Esophagus muscularis mucosa (tissue), 4 donors: ENCODE results near the gene TEX35. TPM values are rescaled to one million over a fixed set of nuclear protein-coding genes. Genes with fewer than 3 reads are reported as not detected.

Experiments used
- DNase-seq: peaks from one replicate; pipeline ENCODE4 v3.0.0-alpha.2; 2017; ENCODE audit errors: extremely low spot score
- H3K27ac ChIP-seq, 4 donors: fragments of 200-600 bp; sonication (generic); replicated peaks in 1 of 4; 1 replicate in 3 of 4; 2 replicates in 1 of 4; pipeline ENCODE4 v1.5.1; 2016 to 2019; ENCODE audit warnings: mild to moderate bottlenecking in 1 of 4
- H3K27me3 ChIP-seq, 4 donors: fragments of 200-600 bp; sonication (generic); one replicate each; pipeline versions ENCODE4 v1.5.1 to v1.6.0; 2016 to 2019
- H3K36me3 ChIP-seq, 4 donors: fragments of 200-600 bp; sonication (generic); one replicate each; pipeline ENCODE4 v1.5.1; 2016 to 2019
- H3K4me1 ChIP-seq, 4 donors: fragments of 200-600 bp; sonication (generic); one replicate each; pipeline ENCODE4 v1.5.1; 2016 to 2019
- H3K4me3 ChIP-seq, 4 donors: fragments of 200-600 bp; sonication (generic); 1 replicate in 2 of 4; 2 replicates in 2 of 4; pipeline ENCODE4 v1.5.1; 2016 to 2019; ENCODE audit warnings: mild to moderate bottlenecking in 4 of 4, moderate library complexity in 1 of 4
- H3K9me3 ChIP-seq, 4 donors: fragments of 200-600 bp; sonication (generic); 1 replicate in 3 of 4; 2 replicates in 1 of 4; pipeline ENCODE4 v1.5.1; 2016 to 2019
- EP300 ChIP-seq: sonication (generic); formaldehyde crosslinking; IDR thresholded peaks from one replicate; pipeline ENCODE4 v1.6.1; 2017; ENCODE audit warnings: antibody characterized with exemption
- POLR2A ChIP-seq: fragments of 450-650 bp; IDR thresholded peaks from one replicate; pipeline ENCODE4 v1.6.1; 2017; ENCODE audit warnings: antibody characterized with exemption, moderate library complexity, mild to moderate bottlenecking, low read depth
- POLR2AphosphoS5 ChIP-seq, 2 donors: sonication (generic); formaldehyde crosslinking; IDR thresholded peaks; one replicate each; pipeline ENCODE4 v1.6.1; 2017; ENCODE audit warnings: antibody characterized with exemption in 2 of 2
- WGBS: methylation state at CpG from one replicate; pipeline ENCODE4 v1.1.5; 2018; 5-methylcytosine and 5-hydroxymethylcytosine counted together
- intact Hi-C: fragments of 100-400 bp; cut with DNase I; formaldehyde crosslinking; loops from one replicate; pipeline ENCODE4 v1.15.1; 2023
- total RNA-seq, 4 donors: library from RNA; depleted of rRNA; stranded (reverse); fragments of >200 nt; gene quantifications; one replicate each; pipeline versions ENCODE4 v1.1.0 to v1.2.1, GENCODE V29; 2016
- TF ChIP-seq, protein P1 (sequence below), 3 experiments: fragments of 200-600 bp in 2 of 3; fragments of 450-650 bp in 1 of 3; sonication (generic) in 2 of 3; IDR thresholded peaks; one replicate each; pipeline ENCODE4 v1.5.1; 2017 to 2019; ENCODE audit warnings: antibody characterized with exemption in 3 of 3, mild to moderate bottlenecking in 2 of 3, moderate library complexity in 1 of 3

TEX35 gene
- total RNA-seq, 4 donors from 2014 or later, result not detected

DNA sequence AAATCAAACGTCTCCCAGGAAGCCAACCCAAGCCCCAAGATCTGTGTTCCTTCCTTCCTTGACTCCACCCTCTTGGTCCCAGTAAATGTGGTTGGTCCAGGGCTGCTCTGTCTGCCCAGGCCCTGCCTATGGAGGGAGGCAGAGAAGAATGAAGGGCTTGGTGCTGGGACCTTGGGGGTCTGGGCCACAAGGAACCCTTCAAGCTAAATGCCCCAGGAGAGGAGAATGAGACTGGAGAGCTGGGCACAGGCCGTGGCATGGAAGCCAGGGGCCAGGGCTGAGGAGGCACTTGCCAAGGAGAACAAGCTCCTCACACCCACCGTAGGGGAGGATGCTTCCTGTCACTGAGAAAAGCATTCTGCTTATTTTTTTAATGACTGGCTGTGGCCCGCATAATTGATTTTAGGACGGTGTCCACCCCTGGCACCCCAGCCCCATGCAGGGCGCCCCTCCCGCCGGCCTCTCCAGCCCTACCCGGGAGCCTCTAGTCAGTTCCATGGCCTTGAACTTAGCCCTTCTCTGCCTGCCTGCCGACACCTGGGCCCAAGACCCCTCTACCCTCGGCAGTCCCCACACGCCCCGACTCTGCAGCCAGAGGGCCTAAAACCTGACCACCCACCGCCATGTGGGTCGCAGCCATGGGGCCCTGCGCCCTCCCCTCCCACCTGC lies 17.0 kb upstream of the TEX35 start:
- Histone ChIP-seq H3K4me3 (no peak overlapping the region), H3K27me3 (no peaks in the 10 kb centered on the region), H3K27ac (no peak overlapping the region), H3K4me1 (no peaks in the 10 kb centered on the region), H3K9me3 (no peaks in the 10 kb centered on the region), H3K36me3 (no peaks in the 10 kb centered on the region)
- no peak for DNase-seq
- TF ChIP-seq, protein P1, sequence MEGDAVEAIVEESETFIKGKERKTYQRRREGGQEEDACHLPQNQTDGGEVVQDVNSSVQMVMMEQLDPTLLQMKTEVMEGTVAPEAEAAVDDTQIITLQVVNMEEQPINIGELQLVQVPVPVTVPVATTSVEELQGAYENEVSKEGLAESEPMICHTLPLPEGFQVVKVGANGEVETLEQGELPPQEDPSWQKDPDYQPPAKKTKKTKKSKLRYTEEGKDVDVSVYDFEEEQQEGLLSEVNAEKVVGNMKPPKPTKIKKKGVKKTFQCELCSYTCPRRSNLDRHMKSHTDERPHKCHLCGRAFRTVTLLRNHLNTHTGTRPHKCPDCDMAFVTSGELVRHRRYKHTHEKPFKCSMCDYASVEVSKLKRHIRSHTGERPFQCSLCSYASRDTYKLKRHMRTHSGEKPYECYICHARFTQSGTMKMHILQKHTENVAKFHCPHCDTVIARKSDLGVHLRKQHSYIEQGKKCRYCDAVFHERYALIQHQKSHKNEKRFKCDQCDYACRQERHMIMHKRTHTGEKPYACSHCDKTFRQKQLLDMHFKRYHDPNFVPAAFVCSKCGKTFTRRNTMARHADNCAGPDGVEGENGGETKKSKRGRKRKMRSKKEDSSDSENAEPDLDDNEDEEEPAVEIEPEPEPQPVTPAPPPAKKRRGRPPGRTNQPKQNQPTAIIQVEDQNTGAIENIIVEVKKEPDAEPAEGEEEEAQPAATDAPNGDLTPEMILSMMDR (IDR thresholded peaks at IDR 0.05), result no peak
- no peak for TF ChIP-seq POLR2A
- no peak for TF ChIP-seq POLR2AphosphoS5 (IDR thresholded peaks at IDR 0.05)
- no peak for TF ChIP-seq EP300
- WGBS, result 88% methylated on average over 16 of the region's 16 CpGs
- intact Hi-C loops, result no loop called here

DNA sequence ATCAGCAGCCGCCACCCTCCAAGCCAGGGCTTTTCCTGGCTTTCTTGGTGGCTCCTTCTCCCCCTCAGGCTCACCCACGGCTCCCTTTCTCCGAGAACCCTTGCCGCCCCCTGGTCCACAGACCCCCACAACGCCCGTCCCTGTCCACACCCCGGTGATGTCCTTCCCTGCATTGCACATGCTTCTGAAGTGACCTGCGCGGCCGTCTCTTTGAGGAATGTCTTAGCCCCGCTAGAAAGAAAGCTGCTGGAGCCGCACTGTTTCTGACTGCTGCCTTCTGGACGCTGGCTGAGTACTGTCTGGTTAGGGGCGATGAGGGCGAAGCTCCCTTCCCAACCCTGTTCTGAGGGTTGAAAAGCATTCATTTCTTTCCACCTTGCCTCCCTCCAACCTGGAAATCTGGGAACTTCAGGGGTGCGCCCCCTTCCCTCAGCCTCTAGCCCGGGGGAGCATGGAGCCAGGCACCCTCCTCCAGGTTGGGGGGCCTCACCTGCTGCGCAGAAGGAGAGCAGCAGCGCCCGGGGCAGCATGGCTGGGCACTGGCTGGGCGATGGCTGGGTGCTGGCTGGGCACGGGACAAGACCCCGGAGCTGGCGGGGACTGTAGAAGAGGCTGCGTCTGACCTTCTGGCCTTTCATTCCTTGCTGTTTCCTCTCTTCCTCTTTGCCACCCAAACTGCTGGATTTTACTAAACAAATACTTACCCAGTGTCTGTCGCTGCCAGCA lies 16.3 kb upstream of the TEX35 start, which contains the start of gene CLEC20A:
Gene CLEC20A, minus strand, starts transcription at position 555 of the 726 bp plus-strand sequence. Its CDS starts 25 bp downstream, at position 530.
- Histone ChIP-seq H3K27ac (no peak within 1 kb of the TSS), H3K9me3 (no peaks in the 10 kb centered on the region), H3K27me3 (no peaks in the 10 kb centered on the region), H3K4me3 (no peak within 1 kb of the TSS), H3K36me3 (no peaks in the 10 kb centered on the region), H3K4me1 (no peaks in the 10 kb centered on the region)
- DNase-seq, result no peak
- intact Hi-C loops, result no loop called here
- WGBS, result 90% methylated on average over 25 of the region's 26 CpGs
- no peak for TF ChIP-seq EP300
- no peak for TF ChIP-seq POLR2AphosphoS5 (IDR thresholded peaks at IDR 0.05)
- no peak for TF ChIP-seq POLR2A
- TF ChIP-seq, protein P1 (IDR thresholded peaks at IDR 0.05), result no peak

DNA sequence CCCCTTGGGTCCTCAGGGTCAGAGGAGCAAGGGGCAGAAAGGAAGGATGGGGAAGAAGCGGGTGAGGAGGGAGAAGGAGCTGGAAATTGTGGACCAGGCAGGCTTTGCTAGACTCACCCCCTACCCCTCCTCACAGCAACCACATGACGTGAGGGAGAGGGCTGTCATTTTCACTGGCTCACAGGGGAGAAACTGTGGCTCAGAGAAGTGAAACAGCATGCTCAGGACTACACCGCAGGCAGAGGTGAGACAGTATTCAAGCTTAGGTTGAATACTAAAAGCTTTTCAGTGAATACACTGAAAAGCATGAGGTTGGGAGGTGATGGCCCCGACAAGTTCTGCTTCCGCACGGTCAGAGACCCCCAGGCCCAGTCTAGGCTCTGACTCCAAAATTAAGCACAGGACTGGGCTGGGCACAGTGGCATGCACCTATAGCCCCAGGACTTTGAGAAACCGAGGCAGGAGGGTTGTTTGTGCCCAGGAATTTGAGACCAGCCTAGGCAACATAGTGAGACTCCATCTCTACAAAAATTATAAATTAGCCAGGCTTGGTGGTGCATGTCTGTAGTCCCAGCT lies 14.9 kb upstream of the TEX35 start:
- WGBS, result 88% methylated on average over 7 of the region's 7 CpGs
- TF ChIP-seq POLR2AphosphoS5 (IDR thresholded peaks at IDR 0.05) (no peak), POLR2A (no peak), EP300 (no peak)
- TF ChIP-seq, protein P1 (IDR thresholded peaks at IDR 0.05), result no peak
- Histone ChIP-seq H3K9me3 (no peaks in the 10 kb centered on the region), H3K36me3 (no peaks in the 10 kb centered on the region), H3K4me3 (no peak overlapping the region), H3K27ac (no peak overlapping the region), H3K27me3 (no peaks in the 10 kb centered on the region), H3K4me1 (no peaks in the 10 kb centered on the region)
- no peak for DNase-seq
- intact Hi-C loops, result no loop called here

DNA sequence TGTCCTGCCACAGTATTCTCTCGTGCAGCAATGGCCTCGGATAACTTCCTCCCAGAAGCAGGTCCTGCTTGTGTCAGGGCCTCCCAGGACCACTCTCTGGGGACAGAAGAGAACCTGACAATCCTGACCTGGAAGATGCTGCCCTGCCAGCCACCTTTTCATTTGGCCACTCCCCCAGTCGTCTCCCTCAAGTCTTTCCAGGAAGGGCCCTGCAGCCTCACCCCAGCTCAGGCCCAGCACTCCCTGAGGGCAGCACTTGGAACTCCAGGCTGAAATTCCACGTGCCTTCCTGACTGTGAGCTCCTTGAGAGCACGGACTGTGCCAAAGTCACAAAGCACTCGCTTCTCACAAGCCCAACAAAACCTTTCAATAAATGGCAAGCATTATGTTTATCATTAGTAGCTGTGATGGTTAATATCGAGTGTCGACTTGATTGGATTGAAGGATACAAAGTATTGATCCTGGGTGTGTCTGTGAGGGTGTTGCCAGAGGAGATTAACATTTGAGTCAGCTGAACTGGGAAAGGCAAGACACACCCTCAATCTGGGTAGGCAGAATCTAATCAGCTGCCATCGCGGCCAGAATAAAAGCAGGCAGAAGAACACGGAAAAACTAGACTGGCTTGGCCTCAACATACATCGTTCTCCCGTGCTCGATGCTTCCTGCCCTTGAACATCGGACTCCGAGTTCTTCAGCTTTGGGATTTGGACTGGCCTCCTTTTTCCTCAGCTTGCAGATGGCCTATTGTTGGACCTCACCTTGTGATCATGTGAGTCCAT lies 13.8 kb upstream of the TEX35 start:
- no peak for DNase-seq
- Histone ChIP-seq H3K9me3 (no peaks in the 10 kb centered on the region), H3K36me3 (no peaks in the 10 kb centered on the region), H3K4me3 (no peak overlapping the region), H3K27me3 (no peaks in the 10 kb centered on the region), H3K27ac (no peak overlapping the region), H3K4me1 (no peaks in the 10 kb centered on the region)
- WGBS, result 92% methylated on average over 16 of the region's 16 CpGs
- TF ChIP-seq POLR2AphosphoS5 (IDR thresholded peaks at IDR 0.05) (no peak), EP300 (no peak), POLR2A (no peak)
- TF ChIP-seq, protein P1 (IDR thresholded peaks at IDR 0.05), result no peak
- intact Hi-C loops, result no loop called here
